Prostate gland (tissue), 2 donors: Measurements from ENCODE around the gene IQGAP3. TPM values are rescaled to one million over a fixed set of nuclear protein-coding genes. Genes with fewer than 3 reads are reported as not detected.

Experiments used
- DNase-seq: peaks from one replicate; pipeline ENCODE4 v3.0.0-alpha.2; 2019; ENCODE audit warnings: low spot score
- H3K27ac ChIP-seq, 2 donors: fragments of 200-600 bp; sonication (generic); 2 replicates each; pipeline ENCODE4 v1.5.1; 2017 to 2019
- H3K27me3 ChIP-seq: fragments of 200-600 bp; sonication (generic); replicated peaks from 2 replicates; pipeline ENCODE4 v1.5.1; 2019; ENCODE audit not compliant: insufficient read depth
- H3K36me3 ChIP-seq, 2 donors: fragments of 200-600 bp; sonication (generic); 1 replicate in 1 of 2; 2 replicates in 1 of 2; pipeline versions ENCODE4 v1.5.1 to v1.8.1; 2017 to 2019
- H3K4me1 ChIP-seq: fragments of 200-600 bp; sonication (generic); replicated peaks from 2 replicates; pipeline ENCODE4 v1.5.1; 2019
- H3K4me3 ChIP-seq, 2 donors: fragments of 200-600 bp; sonication (generic); 2 replicates each; pipeline ENCODE4 v1.5.1; 2017 to 2019
- H3K9me3 ChIP-seq: fragments of 200-600 bp; sonication (generic); 2 replicates; pipeline ENCODE4 v1.5.1; 2017
- CTCF ChIP-seq, 4 experiments: fragments of 200-600 bp in 2 of 4; fragments of 450-650 bp in 2 of 4; sonication (generic) in 2 of 4; IDR thresholded peaks; 1 replicate in 3 of 4; 2 replicates in 1 of 4; pipeline ENCODE4 v1.5.1; 2016 to 2019; ENCODE audit warnings: antibody characterized with exemption in 4 of 4, mild to moderate bottlenecking in 2 of 4, moderate library complexity in 2 of 4
- POLR2A ChIP-seq: fragments of 450-650 bp; IDR thresholded peaks from one replicate; pipeline ENCODE4 v1.6.1; 2016; ENCODE audit warnings: antibody characterized with exemption, mild to moderate bottlenecking
- POLR2AphosphoS5 ChIP-seq: sonication (generic); formaldehyde crosslinking; IDR thresholded peaks from one replicate; pipeline ENCODE4 v1.6.1; 2017; ENCODE audit warnings: antibody characterized with exemption
- WGBS: methylation state at CpG from one replicate; pipeline ENCODE4 v1.1.5; 2018; 5-methylcytosine and 5-hydroxymethylcytosine counted together
- intact Hi-C: fragments of 100-400 bp; cut with DNase I; formaldehyde crosslinking; loops from one replicate; pipeline ENCODE4 v1.14.2; 2022
- total RNA-seq, 2 donors: library from RNA; depleted of rRNA; stranded (reverse); fragments of >200 nt; gene quantifications; one replicate each; pipeline ENCODE4 v1.1.0, GENCODE V29; 2016

IQGAP3 gene
- total RNA-seq, 2 donors from 2014 or later = 1.5 to 3.0 TPM

GRCh38 chr1:156479093-156480015 is 93.0 kb downstream of the IQGAP3 start:
- 86% methylated on average over 15 of the region's 15 CpGs for WGBS
- peaks cover 11 to 39% of the 10 kb centered on the region in 2 donors for H3K36me3 ChIP-seq
- H3K4me3 ChIP-seq = no peak overlapping the region
- peak overlapping the region; percentile 81 to 92 for H3K27ac ChIP-seq
- no peak for DNase-seq
- H3K9me3 ChIP-seq = no peaks in the 10 kb centered on the region
- H3K27me3 ChIP-seq = no peaks in the 10 kb centered on the region
- TF ChIP-seq POLR2AphosphoS5 (no peak), CTCF (IDR thresholded peaks at IDR 0.05) (no peak), POLR2A (no peak)
- intact Hi-C loops = no loop called here
- H3K4me1 ChIP-seq = peaks cover 17% of the 10 kb centered on the region

GRCh38 chr1:156478250-156478627 is 94.1 kb downstream of the IQGAP3 start:
- Histone ChIP-seq H3K4me3 (no peak overlapping the region), H3K9me3 (no peaks in the 10 kb centered on the region), H3K27ac (peak overlapping the region; percentile 81 to 92), H3K36me3 (peaks cover 11 to 39% of the 10 kb centered on the region in 2 donors), H3K27me3 (no peaks in the 10 kb centered on the region), H3K4me1 (peaks cover 17% of the 10 kb centered on the region)
- 91% methylated on average over 8 of the region's 8 CpGs for WGBS
- TF ChIP-seq POLR2AphosphoS5 = no peak
- no peak for TF ChIP-seq CTCF (IDR thresholded peaks at IDR 0.05)
- no peak for TF ChIP-seq POLR2A
- DNase-seq = no peak
- intact Hi-C loops = no loop called here

- H3K4me1 ChIP-seq = peaks cover 17% of the 10 kb centered on the region
- no peak for TF ChIP-seq POLR2A
- no peak for TF ChIP-seq POLR2AphosphoS5
- no peak for TF ChIP-seq CTCF (IDR thresholded peaks at IDR 0.05)
- H3K36me3 ChIP-seq = peaks cover 11 to 39% of the 10 kb centered on the region in 2 donors
- WGBS = 72% methylated on average over 3 of the region's 3 CpGs
- H3K27me3 ChIP-seq = no peaks in the 10 kb centered on the region
- H3K27ac ChIP-seq = peak overlapping the region; percentile 81 to 92
- DNase-seq = no peak
- no peaks in the 10 kb centered on the region for H3K9me3 ChIP-seq
- H3K4me3 ChIP-seq = no peak overlapping the region
- intact Hi-C loops = loop anchor here (1.0 kb wide), 1 partner anchor 20 kb away; no protein-coding TSS in a partner anchor
These were observed 94.7 kb downstream of the IQGAP3 start for GRCh38 chr1:156477526-156478249.

- no peaks in the 10 kb centered on the region for H3K27me3 ChIP-seq
- H3K4me1 ChIP-seq = peaks cover 25% of the 10 kb centered on the region
- intact Hi-C loops = loop anchor here (1.0 kb wide), 1 partner anchor 19 kb away; no protein-coding TSS in a partner anchor
- H3K9me3 ChIP-seq = no peaks in the 10 kb centered on the region
- no peak for TF ChIP-seq POLR2AphosphoS5
- TF ChIP-seq CTCF (IDR thresholded peaks at IDR 0.05) = no peak
- TF ChIP-seq POLR2A = no peak
- H3K27ac ChIP-seq = peak overlapping the region; percentile 81 to 92
- peaks cover 6 to 31% of the 10 kb centered on the region in 2 donors for H3K36me3 ChIP-seq
- H3K4me3 ChIP-seq = no peak overlapping the region
- DNase-seq = no peak
- 33% methylated on average over 8 of the region's 8 CpGs for WGBS
These were observed 95.7 kb downstream of the IQGAP3 start for GRCh38 chr1:156476501-156477298.
